22Rv1 (cell line): Measurements from ENCODE around the gene DOCK11.
"Not testable (repeated sequence)": the region's sequence is repeated elsewhere in the genome, so short reads cannot be mapped to it uniquely, and the experiment has no call there.

Experiments
- ZFX ChIP-seq: fragments of 450-650 bp; IDR thresholded peaks from 2 replicates; pipeline ENCODE4 v1.6.1; 2017; ENCODE audit warnings: antibody characterized with exemption, borderline replicate concordance
- TF ChIP-seq, protein P1 (sequence below): fragments of 450-650 bp; IDR thresholded peaks from 2 replicates; pipeline ENCODE4 v1.5.1; 2017; ENCODE audit warnings: mild to moderate bottlenecking

DNA sequence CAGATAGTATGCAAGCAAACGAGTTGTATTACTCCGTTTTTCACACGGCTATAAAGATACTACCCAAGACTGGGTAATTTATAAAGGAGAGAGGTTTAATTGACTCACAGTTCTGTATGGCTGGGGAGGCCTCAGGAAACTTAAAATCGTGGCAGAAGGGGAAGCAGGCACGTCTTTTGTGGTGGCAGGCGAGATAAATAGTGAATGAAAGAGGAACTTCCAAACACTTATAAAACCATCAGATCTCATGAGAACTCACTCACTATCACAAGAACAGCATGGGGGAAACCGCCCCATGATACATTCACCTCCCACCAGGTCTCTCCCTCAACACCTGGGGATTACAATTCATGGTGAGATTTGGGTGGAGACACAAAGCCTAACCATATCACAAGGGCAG is 90.6 kb downstream of the DOCK11 start:
- TF ChIP-seq, protein P1, sequence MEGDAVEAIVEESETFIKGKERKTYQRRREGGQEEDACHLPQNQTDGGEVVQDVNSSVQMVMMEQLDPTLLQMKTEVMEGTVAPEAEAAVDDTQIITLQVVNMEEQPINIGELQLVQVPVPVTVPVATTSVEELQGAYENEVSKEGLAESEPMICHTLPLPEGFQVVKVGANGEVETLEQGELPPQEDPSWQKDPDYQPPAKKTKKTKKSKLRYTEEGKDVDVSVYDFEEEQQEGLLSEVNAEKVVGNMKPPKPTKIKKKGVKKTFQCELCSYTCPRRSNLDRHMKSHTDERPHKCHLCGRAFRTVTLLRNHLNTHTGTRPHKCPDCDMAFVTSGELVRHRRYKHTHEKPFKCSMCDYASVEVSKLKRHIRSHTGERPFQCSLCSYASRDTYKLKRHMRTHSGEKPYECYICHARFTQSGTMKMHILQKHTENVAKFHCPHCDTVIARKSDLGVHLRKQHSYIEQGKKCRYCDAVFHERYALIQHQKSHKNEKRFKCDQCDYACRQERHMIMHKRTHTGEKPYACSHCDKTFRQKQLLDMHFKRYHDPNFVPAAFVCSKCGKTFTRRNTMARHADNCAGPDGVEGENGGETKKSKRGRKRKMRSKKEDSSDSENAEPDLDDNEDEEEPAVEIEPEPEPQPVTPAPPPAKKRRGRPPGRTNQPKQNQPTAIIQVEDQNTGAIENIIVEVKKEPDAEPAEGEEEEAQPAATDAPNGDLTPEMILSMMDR: not testable (repeated sequence)
- TF ChIP-seq ZFX: not testable (repeated sequence)
